DMS79 treated with DMSO at 0.1 percent for 48 hours (cell line): Measurements from ENCODE around the gene SGF29.
"Not testable (repeated sequence)": the region's sequence is repeated elsewhere in the genome, so short reads cannot be mapped to it uniquely, and the experiment has no call there.

ENCODE experiments used
- DNase-seq: peaks from one replicate; lab custom pipeline; 2025; lab: John Stamatoyannopoulos, UW

The SGF29 gene

DNA sequence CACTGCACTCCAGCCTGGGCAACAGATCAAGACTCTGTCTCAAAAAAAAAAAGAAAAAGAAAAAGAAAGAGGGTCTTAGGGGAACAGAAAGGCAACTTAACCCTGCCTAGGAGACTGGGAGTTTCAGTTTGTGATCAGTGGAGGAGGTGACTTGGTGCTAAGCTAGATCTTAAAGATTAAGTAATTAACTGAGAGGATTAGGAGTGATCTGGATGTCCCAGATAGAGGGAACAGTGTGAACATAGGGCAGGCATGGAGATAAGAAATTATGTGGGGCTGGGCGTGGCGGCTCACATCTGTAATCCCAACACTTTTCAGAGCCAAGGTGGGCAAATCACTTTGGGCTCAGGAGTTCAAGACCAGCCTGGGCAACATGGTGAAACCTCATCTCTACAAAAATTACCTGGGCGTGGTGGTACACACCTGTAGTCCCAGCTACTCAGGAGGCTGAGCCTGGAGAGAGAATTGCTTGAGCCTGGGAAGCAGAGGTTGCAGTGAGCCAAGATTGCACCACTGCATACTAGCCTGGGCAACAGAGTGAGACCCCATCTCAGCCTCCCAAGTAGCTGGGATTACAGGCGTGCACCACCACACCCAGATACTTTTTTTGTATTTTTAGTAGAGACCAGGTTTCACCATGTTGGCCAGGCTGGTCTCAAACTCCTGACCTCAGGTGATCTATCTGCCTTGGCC is 12.7 kb downstream of the SGF29 start:
- DNase-seq: not testable (repeated sequence)

GRCh38 chr16:28567292-28567691 is 13.6 kb downstream of the SGF29 start:
- DNase-seq: no peak

GRCh38 chr16:28569021-28569420 is 15.3 kb downstream of the SGF29 start:
- no peak for DNase-seq

- no peak for DNase-seq
Measured at GRCh38 chr16:28569968-28570752, 16.4 kb downstream of the SGF29 start.

- no peak for DNase-seq
Measured at GRCh38 chr16:28572696-28573510, 19.2 kb downstream of the SGF29 start.

DNA sequence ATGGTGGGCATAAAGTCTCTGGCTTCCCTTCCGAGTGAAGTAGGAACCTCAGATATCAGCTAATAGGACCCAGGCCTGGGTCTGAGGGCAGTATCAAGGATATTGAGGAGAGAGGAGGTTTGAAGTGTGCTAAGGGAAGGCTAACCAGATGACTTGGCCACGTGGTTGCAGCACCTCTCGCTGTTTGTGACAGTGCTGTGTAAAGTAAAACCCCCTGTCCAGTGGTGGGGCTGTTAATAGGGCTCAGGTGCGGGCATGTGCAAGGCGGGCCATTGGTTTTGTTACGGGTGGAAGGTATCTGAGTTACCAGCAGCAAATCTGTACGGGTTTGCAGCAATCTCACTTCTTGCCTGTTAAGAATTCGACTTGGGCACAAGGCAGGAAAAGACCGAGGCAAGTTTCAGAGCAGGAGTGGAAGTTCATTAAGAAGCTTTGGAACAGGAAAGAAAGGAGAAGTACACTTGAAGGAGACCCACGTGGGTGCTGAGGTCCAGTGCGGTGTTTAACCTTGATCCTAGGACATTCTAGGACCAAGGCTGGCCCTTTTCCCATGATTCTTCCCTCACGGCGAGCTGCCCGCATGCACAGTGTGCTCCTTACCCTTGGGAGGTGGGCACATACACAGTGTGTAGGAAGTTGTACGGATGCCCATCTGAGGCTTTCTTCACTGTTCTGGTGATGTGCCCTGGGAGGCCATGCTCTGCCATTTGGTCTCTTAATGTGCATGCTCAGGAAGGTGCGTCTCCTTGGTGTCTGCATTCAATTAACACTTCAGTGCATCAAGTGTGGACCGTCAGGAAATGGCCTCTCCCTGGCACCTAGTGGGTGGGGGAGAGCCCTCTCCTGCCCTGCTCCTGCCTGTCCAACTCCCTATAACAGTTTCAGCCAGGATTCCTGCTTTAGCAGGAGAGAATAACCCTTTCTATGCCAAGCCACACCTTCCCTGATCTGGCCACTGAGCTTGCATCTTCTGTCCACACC is 20.3 kb downstream of the SGF29 start:
- no peak for DNase-seq

GRCh38 chr16:28574925-28575324 is 21.2 kb downstream of the SGF29 start:
- no peak for DNase-seq

GRCh38 chr16:28575446-28576109 is 21.9 kb downstream of the SGF29 start:
- DNase-seq: no peak

GRCh38 chr16:28580726-28581315 is 27.1 kb downstream of the SGF29 start:
- DNase-seq: no peak

DNA sequence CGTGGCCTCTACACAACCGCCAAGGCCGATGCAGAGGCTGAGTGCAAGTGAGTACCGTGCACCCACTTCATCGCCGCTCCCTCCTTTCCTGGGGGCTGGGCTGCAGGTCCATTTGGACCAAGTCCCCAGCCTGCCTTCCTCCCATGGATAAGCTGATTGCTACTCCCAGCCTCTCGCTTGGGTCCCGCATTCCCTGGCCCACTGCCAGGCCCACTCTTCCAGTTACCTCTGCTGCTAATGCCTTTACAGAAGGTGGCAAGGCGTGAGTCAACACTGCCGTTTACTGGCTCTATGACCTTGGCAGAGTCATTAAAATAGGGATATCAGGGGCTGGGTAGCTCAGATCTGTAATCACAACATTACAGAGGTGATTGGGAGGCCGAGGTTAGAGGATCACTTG is 32.0 kb downstream of the SGF29 start:
- no peak for DNase-seq

DNA sequence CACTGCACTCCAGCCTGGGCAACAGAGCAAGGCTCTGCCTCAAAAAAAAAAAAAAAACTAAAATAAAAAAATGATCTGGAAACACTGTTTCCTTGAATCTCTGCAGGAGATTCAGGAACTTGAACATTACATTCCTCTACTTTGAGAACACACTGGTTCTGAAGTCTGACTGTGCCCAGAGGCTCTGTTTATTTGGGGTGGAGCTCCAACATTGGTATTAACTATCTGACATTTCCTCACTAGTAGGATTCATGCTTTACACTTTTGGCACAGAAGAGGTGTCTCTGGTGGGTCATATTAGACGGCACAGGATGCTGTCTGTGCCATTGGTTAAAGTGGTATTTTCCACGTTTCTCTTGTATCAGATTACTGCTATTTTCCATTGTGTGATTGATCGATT is 32.7 kb downstream of the SGF29 start:
- no peak for DNase-seq

- no peak for DNase-seq
Measured at GRCh38 chr16:28587386-28587785, 33.7 kb downstream of the SGF29 start.

DNA sequence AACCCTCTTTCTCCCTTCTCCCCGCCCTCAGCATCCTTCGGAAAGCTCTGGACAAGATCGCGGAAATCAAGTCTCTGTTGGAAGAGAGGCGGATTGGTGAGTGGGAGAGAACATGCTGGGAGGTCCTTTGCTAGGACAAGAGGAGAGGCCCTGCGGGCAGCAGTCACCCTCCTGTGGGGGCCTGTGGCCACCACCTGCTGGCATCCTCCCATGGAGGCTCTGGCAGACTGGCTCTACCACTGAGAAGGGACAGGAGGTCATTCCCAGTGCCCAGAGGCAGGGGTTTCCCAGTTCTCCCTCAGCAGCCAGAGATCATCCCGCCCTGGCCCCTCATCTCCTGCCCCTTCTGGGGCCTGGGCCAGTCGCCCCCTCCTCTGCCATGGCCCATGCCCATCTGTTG is 35.3 kb downstream of the SGF29 start:
- no peak for DNase-seq

- no peak for DNase-seq
Measured at GRCh38 chr16:28589930-28590329, 36.2 kb downstream of the SGF29 start.

DNA sequence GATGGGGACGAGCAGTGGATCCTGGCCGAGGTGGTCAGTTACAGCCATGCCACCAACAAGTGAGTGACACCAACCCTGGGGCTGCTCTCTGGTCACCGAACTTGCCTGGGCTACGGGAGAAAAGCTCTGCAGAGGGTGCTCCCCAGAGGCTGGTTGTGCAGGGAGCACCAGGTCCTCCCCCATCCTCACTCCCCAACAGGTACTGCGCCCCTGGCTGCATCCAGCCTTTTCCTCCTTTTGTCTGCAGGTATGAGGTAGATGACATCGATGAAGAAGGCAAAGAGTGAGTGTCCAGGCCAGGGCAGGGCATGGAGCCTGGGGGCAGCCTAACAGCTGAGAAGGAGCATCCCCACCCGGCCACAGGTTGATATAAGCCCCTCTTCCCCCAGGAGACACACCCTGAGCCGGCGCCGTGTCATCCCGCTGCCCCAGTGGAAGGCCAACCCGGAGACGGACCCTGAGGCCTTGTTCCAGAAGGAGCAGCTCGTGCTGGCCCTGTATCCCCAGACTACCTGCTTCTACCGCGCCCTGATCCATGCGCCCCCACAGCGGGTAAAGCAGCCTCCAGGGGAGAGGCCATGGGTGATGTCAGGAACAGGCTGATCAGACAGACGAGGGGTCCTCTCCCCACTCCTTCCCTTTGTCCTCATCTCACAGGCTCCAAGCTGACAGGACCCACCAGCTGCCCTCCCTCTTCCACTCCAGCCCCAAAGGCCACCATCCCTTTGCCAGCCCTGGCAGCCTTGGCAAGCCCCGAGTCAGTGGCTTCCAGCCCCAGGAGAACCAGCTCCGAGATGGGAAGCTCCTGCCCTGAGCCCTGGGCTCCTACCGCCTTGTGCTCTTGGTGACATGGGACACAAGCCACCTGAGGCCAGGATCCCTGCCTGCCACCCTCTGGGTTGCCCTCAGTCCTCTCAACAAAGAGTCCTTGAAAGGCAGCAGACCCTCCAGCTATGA is 36.9 kb downstream of the SGF29 start:
- DNase-seq: no peak

DNA sequence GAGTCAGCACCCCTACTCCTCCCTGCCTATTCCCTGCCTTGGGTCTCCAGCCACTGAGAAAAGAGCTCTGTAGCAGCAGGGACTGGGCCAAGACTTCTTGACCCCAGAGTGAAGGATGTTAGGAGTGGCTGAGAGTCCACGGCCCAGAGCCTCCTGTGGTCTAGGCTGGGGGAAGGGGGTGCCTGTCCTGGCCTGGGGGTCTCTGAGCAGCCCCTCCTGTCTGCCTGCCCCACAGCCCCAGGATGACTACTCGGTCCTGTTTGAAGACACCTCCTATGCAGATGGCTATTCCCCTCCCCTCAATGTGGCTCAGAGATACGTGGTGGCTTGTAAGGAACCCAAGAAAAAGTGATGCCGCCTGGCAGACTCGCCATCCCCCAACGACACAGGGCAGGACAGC is 37.6 kb downstream of the SGF29 start:
- no peak for DNase-seq

- DNase-seq: no peak
Measured at GRCh38 chr16:28592511-28592910, 38.8 kb downstream of the SGF29 start.

DNA sequence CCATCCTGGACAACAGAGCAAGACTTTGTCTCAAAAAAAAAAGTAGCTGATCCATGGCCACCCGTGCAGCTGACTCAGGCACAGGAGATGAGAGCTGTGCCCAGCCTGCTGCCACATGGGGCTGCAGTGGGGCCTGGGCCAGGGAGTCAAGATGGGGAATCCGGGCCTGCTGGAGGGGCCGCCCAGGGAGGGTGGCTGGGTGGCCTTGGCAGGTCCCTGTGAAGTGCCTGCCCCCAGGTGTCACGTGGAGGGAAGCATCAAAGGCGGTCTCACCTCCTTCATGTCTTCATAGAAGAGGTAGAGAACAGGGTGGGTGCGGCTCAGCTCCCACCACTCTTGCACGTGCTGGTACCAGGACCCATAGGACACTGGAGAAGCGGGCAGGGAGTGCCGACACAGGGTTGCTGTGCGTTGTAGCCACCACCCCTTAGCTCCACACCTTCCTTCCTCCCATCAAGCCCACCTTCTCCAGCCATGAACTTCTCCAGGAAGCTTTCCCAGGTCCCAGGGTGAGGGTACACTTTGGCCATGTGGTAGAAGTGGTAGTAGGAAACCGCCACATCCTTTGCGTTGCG is 39.3 kb downstream of the SGF29 start:
- DNase-seq: no peak

GRCh38 chr16:28595451-28595850 is 41.7 kb downstream of the SGF29 start:
- DNase-seq: not testable (repeated sequence)
